ENCODE results near the gene MICALL2. TPM values are rescaled to one million over a fixed set of nuclear protein-coding genes. Genes with fewer than 3 reads are reported as not detected.
"Not testable (repeated sequence)": the region's sequence is repeated elsewhere in the genome, so short reads cannot be mapped to it uniquely, and the experiment has no call there.

Gene MICALL2
- total RNA-seq, 1 donor from 2014 or later = 64.9 TPM

- no peak for DNase-seq (ENCODE audit: extremely low read depth, low read depth, low spot score)
These were observed 9.3 kb downstream of the MICALL2 start for GRCh38 chr7:1449951-1450350.

GRCh38 chr7:1449501-1449900 lies 9.8 kb downstream of the MICALL2 start:
- DNase-seq (ENCODE audit: extremely low read depth, low read depth, low spot score) = no peak

- no peak for DNase-seq (ENCODE audit: extremely low read depth, low read depth, low spot score)
These were observed 10.3 kb downstream of the MICALL2 start for GRCh38 chr7:1448958-1449357.

GRCh38 chr7:1447551-1448244 lies 11.6 kb downstream of the MICALL2 start:
- DNase-seq (ENCODE audit: extremely low read depth, low read depth, low spot score) = no peak

- no peak for DNase-seq (ENCODE audit: extremely low read depth, low read depth, low spot score)
These were observed 12.2 kb downstream of the MICALL2 start for GRCh38 chr7:1447112-1447511.

GRCh38 chr7:1446620-1447032 lies 12.6 kb downstream of the MICALL2 start:
- no peak for DNase-seq (ENCODE audit: extremely low read depth, low read depth, low spot score)

GRCh38 chr7:1446026-1446425 lies 13.2 kb downstream of the MICALL2 start:
- not testable (repeated sequence) for DNase-seq (ENCODE audit: extremely low read depth, low read depth, low spot score)

- DNase-seq (ENCODE audit: extremely low read depth, low read depth, low spot score) = no peak
These were observed 13.9 kb downstream of the MICALL2 start for GRCh38 chr7:1445341-1445740.

GRCh38 chr7:1444925-1445322 lies 14.3 kb downstream of the MICALL2 start:
- DNase-seq (ENCODE audit: extremely low read depth, low read depth, low spot score) = no peak

- no peak for DNase-seq (ENCODE audit: extremely low read depth, low read depth, low spot score)
These were observed 14.9 kb downstream of the MICALL2 start for GRCh38 chr7:1444214-1444924.

GRCh38 chr7:1443587-1444200 lies 15.6 kb downstream of the MICALL2 start:
- not testable (repeated sequence) for DNase-seq (ENCODE audit: extremely low read depth, low read depth, low spot score)

- no peak for DNase-seq (ENCODE audit: extremely low read depth, low read depth, low spot score)
These were observed 16.7 kb downstream of the MICALL2 start for GRCh38 chr7:1442355-1443124.

- DNase-seq (ENCODE audit: extremely low read depth, low read depth, low spot score) = no peak
These were observed 17.5 kb downstream of the MICALL2 start for GRCh38 chr7:1441615-1442354.

GRCh38 chr7:1440620-1441019 lies 18.6 kb downstream of the MICALL2 start:
- DNase-seq (ENCODE audit: extremely low read depth, low read depth, low spot score) = no peak

GRCh38 chr7:1439373-1440363 lies 19.6 kb downstream of the MICALL2 start:
- no peak for DNase-seq (ENCODE audit: extremely low read depth, low read depth, low spot score)

GRCh38 chr7:1438821-1439220 lies 20.4 kb downstream of the MICALL2 start:
- no peak for DNase-seq (ENCODE audit: extremely low read depth, low read depth, low spot score)

- DNase-seq (ENCODE audit: extremely low read depth, low read depth, low spot score) = no peak
These were observed 21.1 kb downstream of the MICALL2 start for GRCh38 chr7:1438208-1438607.

- no peak for DNase-seq (ENCODE audit: extremely low read depth, low read depth, low spot score)
These were observed 22.0 kb downstream of the MICALL2 start for GRCh38 chr7:1437155-1437880.

GRCh38 chr7:1436608-1437007 lies 22.7 kb downstream of the MICALL2 start:
- DNase-seq (ENCODE audit: extremely low read depth, low read depth, low spot score) = no peak

Data from glomerular endothelial cell (primary cell).